Keratinocyte (primary cell): ENCODE data around the gene GPR37L1.

Source experiments
- EZH2 ChIP-seq: IDR thresholded peaks from one replicate; pipeline ENCODE4 v1.6.1; 2012; ENCODE audit warnings: inconsistent platforms, mild to moderate bottlenecking, low read length, moderate library complexity
- TF ChIP-seq, protein P1 (sequence below), 3 experiments: IDR thresholded peaks in 1 of 3; conservative IDR thresholded peaks in 1 of 3; optimal IDR thresholded peaks in 1 of 3; 2 replicates in 2 of 3; 3 replicates in 1 of 3; pipeline versions ENCODE3 to v1.5.1; 2011; ENCODE audit warnings: low read length in 3 of 3, mild to moderate bottlenecking in 3 of 3, moderate library complexity in 2 of 3, control low read depth in 1 of 3, inconsistent platforms in 1 of 3; ENCODE audit not compliant: insufficient read depth in 2 of 3; ENCODE audit errors: extremely low read depth in 1 of 3

DNA sequence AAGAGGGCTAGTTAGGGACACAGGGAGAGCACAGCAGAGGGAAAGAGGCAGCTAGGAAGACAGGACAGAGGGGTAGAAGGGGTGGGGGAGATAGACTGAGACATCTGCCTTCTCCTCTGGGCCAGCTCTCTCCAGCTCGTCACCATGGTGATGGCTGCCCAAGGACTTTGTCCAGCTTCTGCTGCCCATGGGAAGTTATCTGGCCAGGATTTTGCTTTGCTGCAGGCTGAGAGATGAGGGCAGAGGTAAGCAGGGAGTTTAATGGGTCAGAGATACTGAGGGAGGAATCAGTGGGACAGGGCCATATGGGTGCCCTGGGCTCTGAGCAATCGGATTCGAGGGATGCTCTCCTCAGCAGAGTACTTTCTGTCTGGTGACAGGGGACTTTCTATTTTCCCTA lies 34.5 kb upstream of the GPR37L1 start:
- TF ChIP-seq, protein P1, sequence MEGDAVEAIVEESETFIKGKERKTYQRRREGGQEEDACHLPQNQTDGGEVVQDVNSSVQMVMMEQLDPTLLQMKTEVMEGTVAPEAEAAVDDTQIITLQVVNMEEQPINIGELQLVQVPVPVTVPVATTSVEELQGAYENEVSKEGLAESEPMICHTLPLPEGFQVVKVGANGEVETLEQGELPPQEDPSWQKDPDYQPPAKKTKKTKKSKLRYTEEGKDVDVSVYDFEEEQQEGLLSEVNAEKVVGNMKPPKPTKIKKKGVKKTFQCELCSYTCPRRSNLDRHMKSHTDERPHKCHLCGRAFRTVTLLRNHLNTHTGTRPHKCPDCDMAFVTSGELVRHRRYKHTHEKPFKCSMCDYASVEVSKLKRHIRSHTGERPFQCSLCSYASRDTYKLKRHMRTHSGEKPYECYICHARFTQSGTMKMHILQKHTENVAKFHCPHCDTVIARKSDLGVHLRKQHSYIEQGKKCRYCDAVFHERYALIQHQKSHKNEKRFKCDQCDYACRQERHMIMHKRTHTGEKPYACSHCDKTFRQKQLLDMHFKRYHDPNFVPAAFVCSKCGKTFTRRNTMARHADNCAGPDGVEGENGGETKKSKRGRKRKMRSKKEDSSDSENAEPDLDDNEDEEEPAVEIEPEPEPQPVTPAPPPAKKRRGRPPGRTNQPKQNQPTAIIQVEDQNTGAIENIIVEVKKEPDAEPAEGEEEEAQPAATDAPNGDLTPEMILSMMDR (optimal IDR thresholded peaks at IDR 0.05 in 1 of 3, IDR thresholded peaks at IDR 0.05 in 1 of 3, conservative IDR thresholded peaks at IDR 0.05 in 1 of 3; ENCODE audit: extremely low read depth in 1 of 3, insufficient read depth in 2 of 3, low read length in 3 of 3) = no peak
- no peak for TF ChIP-seq EZH2
